Measurements from ENCODE around the gene LARGE1.

DNA sequence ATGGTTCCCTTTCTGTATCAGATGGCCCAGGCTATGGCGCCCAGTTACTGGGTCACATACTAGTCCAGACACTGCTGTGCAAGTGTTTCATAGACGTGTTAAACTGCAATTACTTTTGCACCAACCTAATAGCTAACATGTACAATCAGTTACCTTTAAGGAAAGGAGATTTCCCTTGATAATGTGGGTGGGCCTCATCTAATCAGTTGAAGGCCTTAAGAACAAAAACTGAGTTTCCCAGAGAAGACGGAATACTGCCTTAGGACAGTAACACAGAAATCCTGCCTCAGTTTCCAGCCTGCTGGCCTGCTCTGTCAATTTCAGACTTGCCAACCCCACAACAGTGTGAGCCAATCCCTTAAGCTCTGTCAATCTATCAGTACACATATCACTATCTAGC lies 632.2 kb downstream of the LARGE1 start:
- TF ChIP-seq CTCF (IDR thresholded peaks at IDR 0.05; ENCODE audit: insufficient read depth, low read length, poor library complexity, severe bottlenecking): no peak
- TF ChIP-seq EZH2phosphoT487 (conservative IDR thresholded peaks at IDR 0.05; ENCODE audit: low read length): no peak

Measured in SU-DHL-6 (cell line).